GM19463 (cell line): ENCODE results near the gene TLE7.

Experiments
- ATAC-seq: cut with Tn5 transposase; IDR thresholded peaks from one replicate; pipeline ENCODE4 v1.9.1; 2021; ENCODE audit warnings: mild to moderate bottlenecking, moderate library complexity; ENCODE audit not compliant: unreplicated experiment

The TLE7 gene

GRCh38 chr16:71449020-71449419, 7.2 kb upstream of the TLE7 start:
- no peak for ATAC-seq

DNA sequence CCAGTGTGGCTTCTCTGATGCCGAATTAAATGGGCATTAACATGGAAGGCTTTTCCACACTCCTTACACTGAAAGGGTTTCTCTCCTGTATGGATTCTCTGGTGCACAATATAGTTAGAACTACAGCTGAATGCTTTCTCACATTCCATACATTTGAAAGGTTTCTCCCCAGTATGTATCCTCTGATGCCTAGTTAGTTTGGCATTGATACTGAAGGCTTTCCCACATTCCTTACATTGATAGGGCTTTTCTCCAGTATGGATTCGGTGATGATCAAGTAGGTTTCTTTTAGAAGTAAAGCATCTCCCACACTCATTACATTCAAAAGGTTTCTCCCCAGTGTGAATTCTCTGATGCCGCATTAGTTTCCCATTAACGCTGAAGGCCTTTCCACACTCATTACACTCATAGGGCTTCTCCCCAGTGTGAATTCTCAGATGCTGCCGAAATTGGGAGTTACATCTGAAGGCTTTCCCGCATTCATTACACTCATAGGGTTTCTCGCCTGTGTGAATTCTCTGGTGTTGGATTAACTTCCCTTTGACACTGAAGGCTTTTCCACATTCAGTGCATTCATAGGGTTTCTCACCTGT, 6.5 kb upstream of the TLE7 start:
- ATAC-seq = no peak

DNA sequence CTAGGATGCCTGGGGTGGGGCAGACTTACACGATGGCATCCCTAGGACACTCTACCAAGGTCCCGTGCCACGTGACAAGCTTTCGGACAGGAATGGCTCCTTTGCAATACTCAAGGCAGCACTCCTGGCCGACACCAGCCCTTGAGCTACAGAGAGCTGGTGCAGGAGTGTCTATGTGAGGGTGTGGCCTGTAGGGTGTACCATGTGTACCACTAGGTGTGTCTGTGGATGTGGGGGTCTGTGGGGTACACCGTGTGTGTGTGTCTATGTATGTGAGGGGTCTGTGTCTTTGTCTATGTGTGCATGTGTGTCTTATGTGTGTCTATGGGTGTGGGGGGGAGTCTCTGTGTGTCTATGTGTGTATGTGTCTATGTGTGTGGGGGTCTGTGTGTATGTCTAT, 1.9 kb upstream of the TLE7 start:
- no peak for ATAC-seq

- no peak for ATAC-seq
Observed at GRCh38 chr16:71441348-71442050, 355 bp downstream of the TLE7 start.

- no peak for ATAC-seq
Observed at GRCh38 chr16:71440669-71441347, 1.0 kb downstream of the TLE7 start.

- ATAC-seq = no peak
Observed at GRCh38 chr16:71439523-71439922, 2.3 kb downstream of the TLE7 start.

DNA sequence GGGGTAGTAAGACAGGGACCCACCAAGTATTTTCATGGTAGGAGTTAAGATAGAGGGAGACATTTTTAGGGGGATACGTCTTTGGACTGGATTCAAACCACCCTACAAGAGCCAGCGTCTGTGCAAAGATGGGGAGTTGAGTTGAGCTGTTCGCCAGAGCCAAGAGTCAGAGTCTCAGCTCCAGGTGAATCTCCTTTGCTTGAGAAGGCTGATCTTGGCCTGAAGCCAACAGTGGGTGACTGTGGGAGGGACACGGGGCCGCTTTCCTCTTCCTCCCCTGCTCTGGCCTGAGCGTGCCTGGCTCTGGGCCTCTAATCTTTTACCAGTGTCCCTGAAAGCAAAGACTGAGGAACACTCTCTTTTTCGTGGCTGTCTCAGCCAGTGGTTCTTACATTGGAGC, 5.4 kb downstream of the TLE7 start:
- no peak for ATAC-seq

DNA sequence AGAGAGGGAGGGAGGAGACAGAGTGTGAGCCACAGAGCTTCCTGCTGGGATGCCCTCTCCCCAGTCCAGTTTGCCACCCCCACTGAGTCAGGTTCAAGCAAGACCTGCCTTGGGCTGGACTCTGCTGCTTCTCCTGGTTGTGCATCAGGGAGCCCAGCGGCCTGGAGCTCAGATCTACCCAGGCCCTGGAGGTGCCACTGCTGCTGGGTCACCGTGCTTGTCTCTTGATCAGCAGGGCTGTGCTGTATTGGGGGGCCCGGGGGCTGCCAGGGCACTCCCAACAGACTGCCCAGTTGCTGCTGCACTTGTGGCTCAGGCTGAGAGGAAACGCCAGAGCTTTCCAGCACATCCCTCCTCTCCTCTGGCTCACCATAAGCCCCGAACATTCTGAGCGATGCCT, 8.9 kb downstream of the TLE7 start:
- ATAC-seq = no peak

- no peak for ATAC-seq
Observed at GRCh38 chr16:71431991-71432390, 9.9 kb downstream of the TLE7 start.

- no peak for ATAC-seq
Observed at GRCh38 chr16:71431176-71431575, 10.7 kb downstream of the TLE7 start.

DNA sequence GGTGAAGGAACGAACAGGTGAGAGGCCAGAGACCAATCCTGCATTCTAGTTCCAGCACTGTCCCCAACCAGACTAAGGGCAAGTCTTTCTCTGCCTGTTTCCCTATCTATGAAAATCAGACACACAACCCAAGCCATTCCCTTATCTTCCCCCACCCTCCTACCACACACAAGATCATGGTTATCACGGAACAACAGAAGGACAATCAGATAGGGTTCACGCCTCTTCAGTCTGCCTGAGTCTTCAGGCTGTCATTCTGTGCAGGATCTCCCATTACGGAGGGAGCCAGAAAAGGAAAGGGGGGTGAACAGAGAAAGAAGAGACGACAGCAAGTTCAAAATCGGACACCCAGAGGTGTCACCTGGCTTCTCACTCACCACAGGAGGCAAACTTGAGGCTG, 11.1 kb downstream of the TLE7 start:
- no peak for ATAC-seq

DNA sequence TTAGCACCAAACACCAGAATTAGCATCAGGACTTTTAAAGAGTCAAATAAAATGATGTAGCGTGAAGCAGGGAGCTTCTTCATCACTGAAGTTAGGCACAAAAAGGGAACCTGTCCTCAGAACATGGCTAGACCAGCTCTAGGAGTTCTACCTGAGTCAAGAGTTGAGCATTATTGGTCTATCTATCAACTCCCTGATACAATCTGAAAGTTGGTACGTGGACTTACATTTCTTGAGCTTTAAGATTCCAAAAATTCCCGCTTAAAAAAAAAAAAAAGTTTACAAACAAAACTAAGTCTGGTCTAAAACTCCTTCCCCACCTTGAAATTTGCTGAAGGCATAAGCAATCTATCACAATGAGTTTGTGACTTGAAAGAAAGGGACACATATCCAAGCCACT, 12.3 kb downstream of the TLE7 start:
- ATAC-seq = no peak

DNA sequence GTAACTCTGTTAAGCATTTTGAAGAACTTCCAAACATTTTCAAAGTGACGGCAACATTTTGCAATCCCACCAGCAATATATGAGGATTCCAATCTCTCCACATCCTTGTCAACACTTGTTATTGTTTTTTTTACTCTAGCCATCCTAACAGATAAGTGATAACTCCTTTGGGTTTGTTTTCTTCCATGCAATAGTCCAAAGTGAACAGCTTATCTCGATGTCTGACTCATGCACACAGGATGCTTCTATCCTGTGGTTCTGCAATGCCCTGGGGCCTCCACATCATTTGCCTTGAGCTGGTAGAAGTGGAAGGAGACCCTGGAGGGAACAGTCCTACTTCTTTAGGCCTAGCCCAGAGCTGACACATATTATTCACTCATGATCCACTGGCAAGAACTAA, 13.0 kb downstream of the TLE7 start:
- ATAC-seq = no peak

- no peak for ATAC-seq
Observed at GRCh38 chr16:71428385-71428784, 13.5 kb downstream of the TLE7 start.

- ATAC-seq = no peak
Observed at GRCh38 chr16:71426880-71427615, 14.8 kb downstream of the TLE7 start.

DNA sequence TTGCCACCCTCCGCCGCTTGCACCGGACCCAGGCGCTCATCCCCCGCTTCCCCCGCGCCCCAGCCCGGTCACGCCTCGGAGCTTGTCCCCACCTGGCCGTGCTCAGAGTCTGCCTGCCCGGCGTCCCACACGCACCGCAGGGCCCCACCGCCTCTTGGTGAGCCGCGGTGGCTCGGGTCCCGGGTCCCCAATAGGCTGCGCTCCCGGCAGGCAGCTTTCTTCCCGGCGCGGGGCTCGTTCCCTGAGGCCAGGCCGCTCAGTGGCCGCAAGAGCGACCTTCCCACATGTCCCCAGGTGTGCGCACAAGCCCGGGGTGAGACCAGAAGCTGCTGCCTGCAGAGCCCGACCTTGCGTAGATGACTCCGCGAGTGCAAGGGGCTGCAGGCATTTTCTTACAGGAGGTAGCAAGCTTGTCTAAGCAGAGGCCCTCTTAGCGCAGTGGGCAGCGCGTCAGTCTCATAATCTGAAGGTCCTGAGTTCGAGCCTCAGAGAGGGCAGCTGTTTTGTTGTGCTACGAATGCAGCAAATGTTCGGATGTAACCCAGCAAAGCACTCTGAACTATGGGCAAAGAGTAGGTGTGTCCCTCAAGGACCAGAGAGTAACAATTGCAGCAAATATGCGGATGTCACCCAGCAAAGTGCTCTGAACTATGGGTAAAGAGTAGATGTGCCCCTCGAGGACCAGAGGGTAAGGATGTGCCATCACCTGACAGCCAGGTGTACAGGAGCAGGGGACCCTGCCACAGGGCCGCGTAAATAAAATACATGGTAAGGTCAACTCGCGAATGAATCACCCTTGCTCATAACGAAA, 15.6 kb downstream of the TLE7 start:
- ATAC-seq = no peak

DNA sequence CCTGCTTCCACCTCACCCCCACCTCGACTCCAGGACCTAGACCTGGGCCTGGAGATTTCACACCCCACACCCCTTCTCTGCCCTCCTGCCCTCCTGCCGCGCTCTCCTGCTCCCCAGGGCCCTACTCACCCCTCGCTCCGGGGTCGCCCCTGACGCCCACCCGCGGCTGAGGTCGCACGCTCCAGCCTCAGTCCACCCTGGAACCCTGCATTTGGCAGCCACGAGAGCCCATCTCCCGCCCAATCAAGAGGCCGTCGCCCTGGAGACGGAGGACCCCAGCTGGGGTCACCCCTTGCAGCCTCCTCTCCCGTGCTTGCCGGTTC, 16.1 kb downstream of the TLE7 start:
- ATAC-seq = no peak

DNA sequence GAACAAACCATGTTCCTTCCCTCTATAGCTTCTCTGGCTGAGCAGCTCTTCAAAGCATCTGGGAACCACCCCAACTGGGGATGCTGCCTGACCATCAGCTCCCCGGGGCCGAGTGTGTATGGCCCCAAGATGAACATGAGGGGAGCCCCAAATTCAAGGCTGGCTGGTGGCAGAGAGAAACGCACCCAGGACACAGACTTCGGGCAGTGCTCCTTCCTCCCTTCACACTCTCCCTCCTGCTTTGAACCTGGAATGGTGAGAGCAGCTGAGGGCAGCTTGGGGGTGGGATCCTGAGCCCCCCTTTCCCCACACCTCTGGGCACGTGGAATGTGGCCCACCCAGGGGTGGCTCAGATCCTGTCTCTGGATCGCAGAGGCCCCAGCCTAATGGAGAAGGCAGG, 17.2 kb downstream of the TLE7 start:
- no peak for ATAC-seq

DNA sequence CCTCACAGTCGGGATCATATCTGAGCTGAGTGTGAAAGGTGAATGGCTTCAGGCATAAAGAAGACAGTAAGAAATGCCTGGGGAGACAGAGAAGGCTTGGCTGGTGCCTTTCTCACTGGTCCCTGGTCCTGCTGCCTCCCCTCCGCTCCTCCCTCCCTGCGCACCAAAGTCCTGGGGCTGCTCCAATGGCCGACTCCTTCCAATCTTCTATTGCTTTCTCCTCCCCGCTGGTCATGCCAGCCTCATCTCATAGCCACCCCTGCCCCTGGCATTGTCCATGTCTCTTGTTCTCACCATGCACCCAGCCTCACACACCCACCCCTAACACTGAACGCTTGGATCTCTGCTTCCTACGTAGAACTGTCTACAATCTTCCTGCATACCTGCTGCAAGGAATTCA, 18.0 kb downstream of the TLE7 start:
- ATAC-seq = no peak

DNA sequence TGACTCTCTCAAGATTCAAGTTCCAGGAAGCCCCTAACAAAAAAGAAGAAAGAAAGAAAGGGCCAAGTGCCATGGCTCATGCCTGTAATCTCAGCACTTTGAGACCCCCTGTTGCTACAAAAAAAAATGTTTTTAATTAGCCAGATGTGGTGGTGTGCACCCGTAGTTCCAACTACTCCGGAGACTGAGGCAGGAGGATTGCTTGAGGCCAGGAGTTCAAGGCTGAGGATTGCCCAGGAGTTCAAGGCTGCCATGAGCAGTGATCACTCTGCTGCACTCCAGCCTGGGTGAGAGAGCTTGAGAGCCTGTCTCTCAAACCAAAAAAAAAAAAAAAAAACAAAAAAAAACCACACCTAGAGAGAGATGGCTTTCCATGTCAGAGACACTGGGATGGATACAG, 18.8 kb downstream of the TLE7 start:
- no peak for ATAC-seq

DNA sequence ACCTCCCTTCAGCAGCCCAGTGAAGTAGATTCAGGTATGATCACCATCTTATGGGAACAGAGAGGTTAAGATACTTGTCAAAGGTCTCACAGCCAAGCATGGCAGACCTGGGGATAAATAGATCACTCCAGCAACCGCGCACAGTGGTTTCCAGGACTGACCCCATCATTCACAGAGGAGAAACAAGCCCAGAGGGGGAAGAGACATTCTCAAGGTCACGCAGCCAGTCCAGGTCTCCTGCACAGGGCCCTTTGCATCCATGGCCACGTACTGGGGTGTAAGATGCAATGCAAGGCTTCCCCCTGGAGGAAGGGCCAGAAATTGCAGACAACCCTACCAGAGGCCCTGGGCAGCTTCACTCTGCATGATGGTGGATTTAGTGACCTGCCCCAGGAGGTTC, 19.9 kb downstream of the TLE7 start:
- no peak for ATAC-seq
